K562 (cell line): Measurements from ENCODE around the gene ZEB2. TPM values are rescaled to one million over a fixed set of nuclear protein-coding genes. Genes with fewer than 3 reads are reported as not detected.

Experiments
- ATAC-seq: fragments of 200-7000 bp; cut with Tn5 transposase; 3 replicates; pipeline ENCODE4 v1.9.1; 2020; ENCODE audit warnings: moderate library complexity
- BruUV-seq: library from RNA; stranded (reverse); fragments of 400-500 nt; replicated peaks from 2 replicates; lab custom pipeline; 2021; lab: Mats Ljungman, UMichigan
- CTCF ChIA-PET: fragments of 300-600 bp; formaldehyde crosslinking; extraction: SDS; loops from one replicate; lab custom pipeline; 2021; ENCODE audit warnings: low intra/inter-chr PET ratio; lab: Yijun Ruan, JAX
- POLR2A ChIA-PET: fragments of 300-600, 350-650 bp; sonication (Branson Sonifier 250); formaldehyde crosslinking; extraction: SDS; loops from one replicate; lab custom pipeline; 2021; ENCODE audit warnings: antibody characterized with exemption, inconsistent platforms; lab: Yijun Ruan, JAX
- DNase-seq, 4 experiments: peaks; one replicate each; pipeline versions ENCODE4 v3.0.0 to v3.0.0-alpha.2; 2011 to 2018; ENCODE audit warnings: low spot score in 3 of 4, mixed read lengths in 3 of 4; ENCODE audit errors: extremely low read depth in 1 of 4
- FAIRE-seq: peaks from 2 replicates; lab custom pipeline; 2011; peaks lifted over from hg19 to GRCh38; lab: Jason Lieb, UNC
- H2AFZ ChIP-seq: 2 replicates; pipeline ENCODE4 v1.6.0; 2011; ENCODE audit warnings: low read depth, low read length, control low read depth, inconsistent platforms
- H3K27ac ChIP-seq: fragments of 200-600 bp; 3 replicates; pipeline ENCODE4 v1.8.0; 2011; ENCODE audit warnings: low read depth, mild to moderate bottlenecking, control low read depth, inconsistent platforms, low read length, moderate library complexity, mixed read lengths; ENCODE audit errors: extremely low read depth
- H3K27me3 ChIP-seq, 2 experiments: fragments of 300-600 bp in 1 of 2; 2 replicates in 1 of 2; 3 replicates in 1 of 2; pipeline versions ENCODE4 v1.6.0 to v1.8.0; 2011; ENCODE audit warnings: inconsistent platforms in 2 of 2, low read length in 2 of 2, mild to moderate bottlenecking in 1 of 2, mixed read lengths in 1 of 2, moderate library complexity in 1 of 2; ENCODE audit not compliant: control insufficient read depth in 2 of 2, insufficient read depth in 2 of 2
- H3K36me3 ChIP-seq: fragments of 300-600 bp; 3 replicates; pipeline ENCODE4 v1.8.0; 2011; ENCODE audit warnings: mild to moderate bottlenecking, low read length, inconsistent platforms; ENCODE audit not compliant: control insufficient read depth, insufficient read depth
- H3K4me1 ChIP-seq, 2 experiments: fragments of 200-600 bp in 1 of 2; replicated peaks in 1 of 2; 2 replicates in 1 of 2; 3 replicates in 1 of 2; pipeline versions ENCODE4 v1.5.1 to v1.8.0; 2011; ENCODE audit warnings: inconsistent platforms in 2 of 2, low read length in 2 of 2, mild to moderate bottlenecking in 1 of 2, mixed read lengths in 1 of 2, moderate library complexity in 1 of 2; ENCODE audit not compliant: control insufficient read depth in 2 of 2, insufficient read depth in 2 of 2
- H3K4me2 ChIP-seq: 2 replicates; pipeline ENCODE4 v1.6.1; 2011; ENCODE audit warnings: low read length, control low read depth, inconsistent platforms, mixed read lengths; ENCODE audit not compliant: insufficient read depth
- H3K4me3 ChIP-seq: fragments of 200-600 bp; sonication (generic), shearing (Covaris generic); 2 replicates; pipeline ENCODE4 v1.5.1; 2016; ENCODE audit warnings: control low read depth, inconsistent platforms
- H3K79me2 ChIP-seq: fragments of 200-600 bp; 3 replicates; pipeline ENCODE4 v1.8.0; 2011; ENCODE audit warnings: low read length, inconsistent platforms; ENCODE audit not compliant: control insufficient read depth, insufficient read depth
- H3K9ac ChIP-seq, 2 experiments: 2 replicates each; pipeline versions ENCODE4 v1.6.0 to v1.6.1; 2011; ENCODE audit warnings: low read depth in 2 of 2, low read length in 2 of 2, control low read depth in 1 of 2, inconsistent platforms in 1 of 2, mild to moderate bottlenecking in 1 of 2, mixed read lengths in 1 of 2; ENCODE audit not compliant: insufficient read depth in 1 of 2
- H3K9me1 ChIP-seq: one replicate; pipeline ENCODE4 v1.6.0; 2011; ENCODE audit warnings: inconsistent platforms, mild to moderate bottlenecking, low read length, moderate library complexity; ENCODE audit not compliant: control insufficient read depth, insufficient read depth
- H3K9me3 ChIP-seq: replicated peaks from 2 replicates; pipeline ENCODE4 v1.5.1; 2011; ENCODE audit warnings: low read depth, low read length, inconsistent platforms; ENCODE audit not compliant: control insufficient read depth, insufficient read depth
- H4K20me1 ChIP-seq: replicated peaks from 2 replicates; pipeline ENCODE4 v1.6.1; 2011; ENCODE audit warnings: low read length, inconsistent platforms, mixed read lengths; ENCODE audit not compliant: control insufficient read depth, insufficient read depth
- CCAR2 ChIP-seq: fragments of 200-400 bp; formaldehyde crosslinking; IDR thresholded peaks from 2 replicates; pipeline ENCODE4 v1.6.1; 2017; ENCODE audit warnings: mild to moderate bottlenecking, low read depth, low read length
- DIDO1 ChIP-seq: fragments of 450-650 bp; IDR thresholded peaks from 2 replicates; pipeline ENCODE4 v1.6.1; 2016; ENCODE audit warnings: low read depth, missing biosample characterization, missing genetic modification characterization
- FOSL1 ChIP-seq: fragments of 200-800 bp; sonication (Bioruptor generic); conservative IDR thresholded peaks from 2 replicates; pipeline ENCODE4 v1.6.1; 2016; ENCODE audit warnings: missing genetic modification characterization, missing compliant biosample characterization
- GATA2 ChIP-seq: sonication (generic); formaldehyde crosslinking; IDR thresholded peaks from 2 replicates; pipeline ENCODE4 v1.4.0; 2020; ENCODE audit warnings: mild to moderate bottlenecking, missing genetic modification reagents
- KDM4B ChIP-seq, 2 experiments: fragments of 450-650 bp in 1 of 2; sonication (generic) in 1 of 2; IDR thresholded peaks; 2 replicates each; pipeline ENCODE4 v1.6.1; 2016 to 2017; ENCODE audit warnings: borderline replicate concordance in 2 of 2, antibody characterized with exemption in 1 of 2, low read depth in 1 of 2, mild to moderate bottlenecking in 1 of 2
- NFIX ChIP-seq: fragments of 250-450 bp; sonication (Bioruptor Pico); IDR thresholded peaks from 2 replicates; pipeline ENCODE4 v1.4.0; 2020; ENCODE audit warnings: low read depth, mild to moderate bottlenecking, moderate library complexity
- NR2C2 ChIP-seq, 2 experiments: fragments of 200-800 bp in 1 of 2; sonication (Bioruptor generic) in 1 of 2; sonication (generic) in 1 of 2; formaldehyde crosslinking in 1 of 2; IDR thresholded peaks; 2 replicates each; pipeline versions ENCODE4 v1.6.1 to v1.8.0; 2016 to 2022; ENCODE audit warnings: mild to moderate bottlenecking in 1 of 2, missing compliant biosample characterization in 1 of 2, missing genetic modification characterization in 1 of 2, missing genetic modification reagents in 1 of 2
- NR3C1 ChIP-seq: sonication (generic); formaldehyde crosslinking; IDR thresholded peaks from 2 replicates; pipeline ENCODE4 v1.8.1; 2022; ENCODE audit warnings: missing genetic modification reagents
- PCBP2 ChIP-seq: fragments of 200-400 bp; formaldehyde crosslinking; IDR thresholded peaks from 2 replicates; pipeline ENCODE4 v1.6.1; 2018; ENCODE audit warnings: low read length, low read depth, mild to moderate bottlenecking, moderate library complexity; ENCODE audit not compliant: poor library complexity, severe bottlenecking
- PRMT5 ChIP-seq: sonication (generic); formaldehyde crosslinking; IDR thresholded peaks from 2 replicates; pipeline ENCODE4 v1.5.0; 2020; ENCODE audit warnings: missing genetic modification reagents
- PTTG1 ChIP-seq: fragments of 450-650 bp; IDR thresholded peaks from 2 replicates; pipeline ENCODE4 v1.6.1; 2016; ENCODE audit warnings: low read depth, mild to moderate bottlenecking, missing genetic modification characterization, missing compliant biosample characterization
- TEAD4 ChIP-seq, 2 experiments: sonication (generic) in 1 of 2; formaldehyde crosslinking in 1 of 2; IDR thresholded peaks; 2 replicates each; pipeline versions ENCODE4 v1.6.1 to v1.8.0; 2012 to 2022; ENCODE audit warnings: borderline replicate concordance in 1 of 2, inconsistent platforms in 1 of 2, low read length in 1 of 2, mild to moderate bottlenecking in 1 of 2, missing genetic modification reagents in 1 of 2
- TFE3 ChIP-seq: fragments of 450-650 bp; formaldehyde crosslinking; IDR thresholded peaks from 2 replicates; pipeline ENCODE4 v1.4.0; 2020; ENCODE audit warnings: mild to moderate bottlenecking, mixed read lengths
- ZNF184 ChIP-seq: sonication (generic); formaldehyde crosslinking; IDR thresholded peaks from 2 replicates; pipeline ENCODE4 v1.5.0; 2020; ENCODE audit warnings: missing genetic modification reagents
- ZNF263 ChIP-seq: sonication (generic); formaldehyde crosslinking; IDR thresholded peaks from 2 replicates; pipeline ENCODE4 v1.8.0; 2022; ENCODE audit warnings: mild to moderate bottlenecking, missing genetic modification reagents, borderline replicate concordance
- ZNF3 ChIP-seq: fragments of 250-450 bp; sonication (Bioruptor Pico); IDR thresholded peaks from 2 replicates; pipeline ENCODE4 v1.5.0; 2021; ENCODE audit warnings: mild to moderate bottlenecking, moderate library complexity
- ZNF639 ChIP-seq, 2 experiments: fragments of 200-800 bp in 1 of 2; sonication (Bioruptor generic) in 1 of 2; sonication (generic) in 1 of 2; formaldehyde crosslinking in 1 of 2; IDR thresholded peaks in 1 of 2; conservative IDR thresholded peaks in 1 of 2; 2 replicates each; pipeline versions ENCODE4 v1.5.0 to v1.6.1; 2016 to 2020; ENCODE audit warnings: missing compliant biosample characterization in 1 of 2, missing genetic modification characterization in 1 of 2, missing genetic modification reagents in 1 of 2
- WGBS: fragments of 100-300 bp; shearing (Covaris generic); methylation state at CpG from one replicate; pipeline ENCODE4 v1.1.6; 2016; ENCODE audit warnings: low coverage, mixed read lengths; ENCODE audit not compliant: insufficient coverage; ENCODE audit errors: missing lambda C conversion rate; 5-methylcytosine and 5-hydroxymethylcytosine counted together
- in situ Hi-C: fragments of 300-500 bp; cut with MboI; formaldehyde crosslinking; loops from 4 replicates; pipeline ENCODE4 v1.15.0; 2018; ENCODE audit warnings: inconsistent platforms, mixed read lengths
- intact Hi-C: fragments of 100-400 bp; cut with micrococcal nuclease; formaldehyde crosslinking; loops from 2 replicates; pipeline ENCODE4 v1.14.2; 2022
- polyA plus RNA-seq, 8 experiments: library from polyadenylated mRNA; depleted of rRNA in 4 of 8; stranded (reverse) in 5 of 8; unstranded in 3 of 8; fragments of >200 nt; fragmentation: Nextera tagmentation in 2 of 8; fragmentation: Illumina TruSeq in 1 of 8; extraction: Ambion mirVana in 2 of 8; extraction: Trizol in 1 of 8; gene quantifications; 2 replicates each; pipeline versions ENCODE4 v1.2.1 to v1.2.3, GENCODE V29; 2011 to 2014; ENCODE audit warnings: inconsistent platforms in 1 of 8, missing spikeins in 1 of 8
- total RNA-seq, 7 experiments: library from RNA; depleted of rRNA in 6 of 7; stranded (reverse); fragments of >200 nt in 6 of 7; fragmentation: Illumina TruSeq in 2 of 7; extraction: Trizol in 2 of 7; gene quantifications; 2 replicates each; pipeline versions ENCODE4 v1.2.1 to v1.2.3, GENCODE V29; 2011 to 2021; ENCODE audit warnings: low replicate concordance in 1 of 7

The ZEB2 gene
- total and polyA plus RNA-seq, 9 of the 15 experiments (the other 6 are each of a cell fraction or from before 2014, with no cell fraction given): 15.1 to 113 (median 72.3) TPM

GRCh38 chr2:144495227-144496091 is 24.5 kb downstream of the ZEB2 start:
- 59% methylated on average over 6 of the region's 6 CpGs for WGBS
- POLR2A ChIA-PET: interaction anchor here (0.6 kb wide), 1 partner anchor 24 kb away, joined by 3 read pairs; the partner anchor contains the start of gene ZEB2
- TF ChIP-seq TEAD4 (IDR thresholded peaks at IDR 0.05; ENCODE audit: low read length) (no peak), TEAD4 (CRISPR knock-in tag; IDR thresholded peaks at IDR 0.05; ENCODE audit: borderline replicate concordance) (no peak), ZNF263 (CRISPR knock-in tag) (peak; percentile 41; the same call in 1 of the 2 replicates), NR2C2 (CRISPR knock-in tag; IDR thresholded peaks at IDR 0.05) (no peak), NR2C2 (tag; IDR thresholded peaks at IDR 0.05) (0 out of 2 replicates have a peak, but pooled peaks have one; percentile 19), ZNF639 (CRISPR knock-in tag; conservative IDR thresholded peaks at IDR 0.05 in 1 of 2, IDR thresholded peaks at IDR 0.05 in 1 of 2) (no peak), DIDO1 (tag) (no peak), FOSL1 (tag) (no peak), GATA2 (CRISPR knock-in tag) (0 out of 2 replicates have a peak, but pooled peaks have one; percentile 6), NFIX (CRISPR knock-in tag) (no peak), NR3C1 (CRISPR knock-in tag) (no peak), PRMT5 (CRISPR knock-in tag) (no peak), TFE3 (no peak), ZNF184 (CRISPR knock-in tag) (no peak), ZNF3 (CRISPR knock-in tag) (no peak), KDM4B (IDR thresholded peaks at IDR 0.05; ENCODE audit: borderline replicate concordance in 2 of 2, low read depth in 1 of 2) (no peak), PTTG1 (no peak), CCAR2 (no peak), PCBP2 (no peak)

More at GRCh38 chr2:144495227-144496091, 24.5 kb downstream of the ZEB2 start:
- H3K9me3 ChIP-seq: no peaks in the 10 kb centered on the region
- CTCF ChIA-PET: no interaction called here
- intact Hi-C loops: no loop called here
- peaks cover 10 to 22% of the 10 kb centered on the region in 2 experiments; a peak in 4 of 5 replicates for H3K4me1 ChIP-seq
- peaks cover 40% of the 10 kb centered on the region for H4K20me1 ChIP-seq
- H3K27ac ChIP-seq: no peak overlapping the region
- no peaks in the 10 kb centered on the region for H3K27me3 ChIP-seq
- in situ Hi-C loops: no loop called here
- no peak overlapping the region for H3K4me2 ChIP-seq
- no peak overlapping the region for H3K4me3 ChIP-seq
- H3K36me3 ChIP-seq: peaks cover 89% of the 10 kb centered on the region
- peaks cover 95% of the 10 kb centered on the region for H3K79me2 ChIP-seq
- no peak overlapping the region for H2AFZ ChIP-seq
- H3K9ac ChIP-seq: no peak overlapping the region
- DNase-seq (no peak), ATAC-seq (peak; percentile 52), FAIRE-seq (no peak)
- TSS peak; percentile 1 for BruUV-seq
- no peaks in the 10 kb centered on the region for H3K9me1 ChIP-seq
